Mesenchymal stem cell (in vitro differentiated cells and primary cell): ENCODE measurements around the gene DHX8. TPM values are rescaled to one million over a fixed set of nuclear protein-coding genes. Genes with fewer than 3 reads are reported as not detected.

Experiments
- DNase-seq: peaks from one replicate; pipeline ENCODE4 v3.0.0-alpha.2; 2013
- H2AFZ ChIP-seq: one replicate; pipeline ENCODE4 v1.6.1; 2013; ENCODE audit warnings: low read depth, mild to moderate bottlenecking, control low read depth, inconsistent platforms, low read length, moderate library complexity
- H2AK5ac ChIP-seq: 2 replicates; pipeline ENCODE4 v1.6.1; 2013; ENCODE audit warnings: low read length, moderate library complexity, mild to moderate bottlenecking, inconsistent platforms; ENCODE audit not compliant: severe bottlenecking
- H2BK120ac ChIP-seq: one replicate; pipeline ENCODE4 v1.6.1; 2013; ENCODE audit warnings: low read depth, mild to moderate bottlenecking, inconsistent platforms, low read length, moderate library complexity
- H2BK12ac ChIP-seq, 2 experiments: one replicate each; pipeline ENCODE4 v1.6.1; 2013; ENCODE audit warnings: inconsistent platforms in 2 of 2, low read length in 2 of 2, mild to moderate bottlenecking in 2 of 2, moderate library complexity in 2 of 2, control low read depth in 1 of 2
- H2BK15ac ChIP-seq: one replicate; pipeline ENCODE4 v1.6.1; 2013; ENCODE audit warnings: mild to moderate bottlenecking, low read depth, inconsistent platforms; ENCODE audit not compliant: poor library complexity, severe bottlenecking
- H2BK5ac ChIP-seq: 2 replicates; pipeline ENCODE4 v1.6.1; 2013; ENCODE audit warnings: low read depth, mild to moderate bottlenecking, low read length, control low read depth, inconsistent platforms; ENCODE audit not compliant: poor library complexity, severe bottlenecking
- H3K14ac ChIP-seq, 2 experiments: one replicate each; pipeline ENCODE4 v1.6.1; 2013; ENCODE audit warnings: inconsistent platforms in 2 of 2, low read length in 2 of 2, control low read depth in 1 of 2, mild to moderate bottlenecking in 1 of 2, moderate library complexity in 1 of 2
- H3K18ac ChIP-seq, 2 experiments: one replicate each; pipeline ENCODE4 v1.6.1; 2013; ENCODE audit warnings: inconsistent platforms in 2 of 2, low read length in 2 of 2, control low read depth in 1 of 2, low read depth in 1 of 2, mild to moderate bottlenecking in 1 of 2
- H3K23ac ChIP-seq, 2 experiments: one replicate each; pipeline ENCODE4 v1.6.1; 2013; ENCODE audit warnings: inconsistent platforms in 2 of 2, low read length in 2 of 2, mild to moderate bottlenecking in 2 of 2, moderate library complexity in 2 of 2, control low read depth in 1 of 2
- H3K27ac ChIP-seq: 2 replicates; pipeline ENCODE4 v1.5.1; 2013; ENCODE audit warnings: mild to moderate bottlenecking, moderate library complexity, low read length, control low read depth, inconsistent platforms; ENCODE audit not compliant: poor library complexity, severe bottlenecking
- H3K27me3 ChIP-seq, 2 experiments: 2 replicates each; pipeline versions ENCODE4 v1.6.1 to v1.7.0; 2013; ENCODE audit warnings: low read length in 2 of 2, mild to moderate bottlenecking in 2 of 2, moderate library complexity in 2 of 2, control low read depth in 1 of 2, inconsistent platforms in 1 of 2; ENCODE audit not compliant: control insufficient read depth in 1 of 2, insufficient read depth in 1 of 2
- H3K36me3 ChIP-seq, 2 experiments: 2 replicates each; pipeline versions ENCODE4 v1.6.1 to v1.7.0; 2013; ENCODE audit warnings: low read length in 2 of 2, control low read depth in 1 of 2, inconsistent platforms in 1 of 2, low read depth in 1 of 2, mild to moderate bottlenecking in 1 of 2; ENCODE audit not compliant: insufficient read depth in 2 of 2, control insufficient read depth in 1 of 2
- H3K4ac ChIP-seq, 2 experiments: one replicate each; pipeline ENCODE4 v1.6.1; 2013; ENCODE audit warnings: inconsistent platforms in 2 of 2, low read length in 2 of 2, mild to moderate bottlenecking in 2 of 2, moderate library complexity in 2 of 2, control low read depth in 1 of 2, low read depth in 1 of 2
- H3K4me1 ChIP-seq: 2 replicates; pipeline ENCODE4 v1.6.1; 2013; ENCODE audit warnings: low read depth, low read length, control low read depth; ENCODE audit not compliant: control insufficient read depth, insufficient read depth
- H3K4me2 ChIP-seq: 2 replicates; pipeline ENCODE4 v1.6.1; 2013; ENCODE audit warnings: low read length, mild to moderate bottlenecking, inconsistent platforms; ENCODE audit not compliant: poor library complexity, severe bottlenecking
- H3K4me3 ChIP-seq, 2 experiments: 2 replicates each; pipeline versions ENCODE4 v1.5.1 to v1.7.0; 2013; ENCODE audit warnings: low read length in 2 of 2, mild to moderate bottlenecking in 2 of 2, control low read depth in 1 of 2, low read depth in 1 of 2; ENCODE audit not compliant: insufficient read depth in 1 of 2
- H3K79me1 ChIP-seq: replicated peaks from 2 replicates; pipeline ENCODE4 v1.6.1; 2013; ENCODE audit warnings: mild to moderate bottlenecking, control low read depth, low read length, inconsistent platforms; ENCODE audit not compliant: poor library complexity, severe bottlenecking
- H3K9ac ChIP-seq: 2 replicates; pipeline ENCODE4 v1.7.0; 2013; ENCODE audit warnings: mild to moderate bottlenecking, low read length, moderate library complexity
- H3K9me3 ChIP-seq: 2 replicates; pipeline ENCODE4 v1.7.0; 2013; ENCODE audit warnings: mild to moderate bottlenecking, low read length; ENCODE audit not compliant: control insufficient read depth
- H4K8ac ChIP-seq: one replicate; pipeline ENCODE4 v1.6.1; 2013; ENCODE audit warnings: inconsistent platforms, mild to moderate bottlenecking, low read length, moderate library complexity
- H4K91ac ChIP-seq: one replicate; pipeline ENCODE4 v1.6.1; 2013; ENCODE audit warnings: mild to moderate bottlenecking, low read length, inconsistent platforms
- WGBS: methylation state at CpG from one replicate; pipeline ENCODE4 v1.1.7; 2013; ENCODE audit warnings: mixed read lengths; 5-methylcytosine and 5-hydroxymethylcytosine counted together
- small RNA-seq: library from polyadenylated mRNA; stranded (forward); fragments of <200 nt; extraction: miRNeasy Mini kit (QIAGEN cat#:217004); gene quantifications from one replicate; pipeline ENCODE3, GENCODE V24; 2013; ENCODE audit warnings: low read depth

The DHX8 gene

DNA sequence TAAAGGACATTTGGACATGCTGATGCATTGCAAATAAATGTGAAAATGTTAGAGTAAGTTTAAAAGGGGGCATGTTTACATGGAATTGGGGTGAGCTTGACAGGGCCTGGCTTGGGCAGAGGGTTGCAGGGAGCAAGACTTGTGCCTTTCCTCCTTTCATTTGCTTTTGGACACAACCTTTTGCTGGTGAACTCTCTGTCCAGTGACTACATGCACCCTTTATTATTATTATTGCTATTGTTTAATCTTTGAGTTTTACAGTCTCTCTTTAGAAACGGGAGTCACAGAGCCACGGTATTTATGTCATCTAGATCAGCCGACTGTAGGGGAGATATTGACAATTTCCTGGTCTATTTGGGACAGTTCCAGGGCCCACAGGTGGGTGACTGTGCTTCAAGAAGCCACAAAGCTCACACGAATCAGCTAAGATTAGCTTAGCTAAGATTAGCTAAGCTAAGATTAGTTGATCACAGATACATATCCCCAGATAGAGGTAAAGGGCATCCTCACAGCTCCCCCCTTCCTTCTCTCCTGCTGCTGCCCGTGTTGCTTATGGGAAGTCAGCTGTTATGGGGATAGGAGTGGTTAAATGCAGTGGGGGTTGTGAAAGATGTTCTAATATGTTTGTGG, 91.2 kb downstream of the DHX8 start:
- Histone ChIP-seq H3K4me3 (no peak overlapping the region), H2AK5ac (no peak overlapping the region), H3K27me3 (peaks cover 24 to 36% of the 10 kb centered on the region in 2 experiments), H2BK120ac (no peak overlapping the region), H4K91ac (no peak overlapping the region), H2AFZ (no peak overlapping the region), H3K18ac (no peak overlapping the region), H3K9ac (no peak overlapping the region), H3K27ac (no peak overlapping the region), H3K23ac (no peak overlapping the region), H3K4ac (no peak overlapping the region), H3K79me1 (no peaks in the 10 kb centered on the region), H3K14ac (no peak overlapping the region), H3K4me1 (peaks cover 15% of the 10 kb centered on the region), H4K8ac (no peak overlapping the region), H3K9me3 (no peaks in the 10 kb centered on the region), H2BK15ac (no peak overlapping the region), H3K36me3 (no peaks in the 10 kb centered on the region), H3K4me2 (no peak overlapping the region), H2BK12ac (no peak overlapping the region), H2BK5ac (no peak overlapping the region)
- WGBS, result 60% methylated on average over 3 of the region's 5 CpGs
- no peak for DNase-seq

Small RNA genes lying within 50 kb of the gene (small RNA-seq; reads per million reads assigned to genes)
- not detected for gene RNU6-406P
- gene RNU6-971P, result not detected
